IMR-90 (cell line): Measurements from ENCODE around the gene IL23R. TPM values are rescaled to one million over a fixed set of nuclear protein-coding genes. Genes with fewer than 3 reads are reported as not detected.
A peak's percentile ranks its signal among the peaks of the same experiment; 100 is the strongest.

Source experiments
- ATAC-seq: fragments of 200-7000 bp; cut with Tn5 transposase; 2 replicates; pipeline ENCODE4 v1.9.1; 2020; ENCODE audit warnings: low read depth, mild to moderate bottlenecking, moderate library complexity
- BruUV-seq: library from RNA; stranded (reverse); fragments of 400-500 nt; replicated peaks from 2 replicates; lab custom pipeline; 2021; lab: Mats Ljungman, UMichigan
- CTCF ChIA-PET: fragments of 300-600 bp; formaldehyde crosslinking; extraction: SDS; loops from one replicate; lab custom pipeline; 2021; ENCODE audit warnings: antibody characterized with exemption; lab: Yijun Ruan, JAX
- POLR2A ChIA-PET: fragments of 300-600 bp; sonication (Branson Sonifier 250); formaldehyde crosslinking; loops from one replicate; lab custom pipeline; 2022; ENCODE audit warnings: antibody characterized with exemption; ENCODE audit not compliant: unreplicated experiment; lab: Charles Lee
- DNase-seq: peaks from one replicate; pipeline ENCODE4 v3.0.0; 2013
- H2AFZ ChIP-seq: replicated peaks from 2 replicates; pipeline ENCODE3; 2013; ENCODE audit warnings: low read length, mild to moderate bottlenecking; ENCODE audit not compliant: poor library complexity
- H2AK5ac ChIP-seq: 2 replicates; pipeline ENCODE4 v1.6.1; 2013; ENCODE audit warnings: low read depth, low read length, inconsistent platforms
- H2AK9ac ChIP-seq: replicated peaks from 2 replicates; pipeline ENCODE3; 2013; ENCODE audit warnings: mild to moderate bottlenecking, low read depth, low read length, moderate library complexity; ENCODE audit not compliant: poor library complexity
- H2BK120ac ChIP-seq: 2 replicates; pipeline ENCODE4 v1.6.1; 2013; ENCODE audit warnings: low read depth, low read length, inconsistent platforms
- H2BK15ac ChIP-seq: 3 replicates; pipeline ENCODE4 v1.6.1; 2013; ENCODE audit warnings: low read depth, low read length, inconsistent platforms
- H2BK20ac ChIP-seq: 2 replicates; pipeline ENCODE4 v1.6.1; 2013; ENCODE audit warnings: low read depth, mild to moderate bottlenecking, inconsistent platforms, low read length, moderate library complexity
- H2BK5ac ChIP-seq: 2 replicates; pipeline ENCODE4 v1.6.1; 2013; ENCODE audit warnings: mild to moderate bottlenecking, low read depth, low read length, inconsistent platforms; ENCODE audit not compliant: poor library complexity, severe bottlenecking
- H3K14ac ChIP-seq: replicated peaks from 2 replicates; pipeline ENCODE4 v1.6.1; 2013; ENCODE audit warnings: low read depth, low read length, inconsistent platforms
- H3K18ac ChIP-seq: 2 replicates; pipeline ENCODE4 v1.6.1; 2013; ENCODE audit warnings: low read depth, low read length, control low read depth
- H3K23ac ChIP-seq: 2 replicates; pipeline ENCODE4 v1.6.1; 2013; ENCODE audit warnings: low read depth, low read length, inconsistent platforms
- H3K27ac ChIP-seq: 2 replicates; pipeline ENCODE4 v1.5.1; 2013; ENCODE audit warnings: mild to moderate bottlenecking, control low read depth, low read length; ENCODE audit not compliant: insufficient read depth
- H3K27me3 ChIP-seq: 2 replicates; pipeline ENCODE4 v1.6.1; 2013; ENCODE audit warnings: low read length; ENCODE audit not compliant: control insufficient read depth, insufficient read depth
- H3K36me3 ChIP-seq: 2 replicates; pipeline ENCODE4 v1.6.1; 2013; ENCODE audit warnings: low read length, mixed read lengths; ENCODE audit not compliant: control insufficient read depth, insufficient read depth
- H3K4ac ChIP-seq: 2 replicates; pipeline ENCODE4 v1.6.1; 2013; ENCODE audit warnings: low read depth, low read length, inconsistent platforms
- H3K4me1 ChIP-seq: 2 replicates; pipeline ENCODE4 v1.6.1; 2013; ENCODE audit warnings: low read length, mixed read lengths; ENCODE audit not compliant: control insufficient read depth, insufficient read depth
- H3K4me2 ChIP-seq: 2 replicates; pipeline ENCODE4 v1.6.1; 2013; ENCODE audit warnings: low read depth, mild to moderate bottlenecking, control low read depth, low read length, moderate library complexity
- H3K4me3 ChIP-seq: 2 replicates; pipeline ENCODE4 v1.5.1; 2013; ENCODE audit warnings: low read depth, mild to moderate bottlenecking, control low read depth, low read length, moderate library complexity; ENCODE audit not compliant: insufficient read depth
- H3K56ac ChIP-seq: 2 replicates; pipeline ENCODE4 v1.6.1; 2013; ENCODE audit warnings: low read length, inconsistent platforms; ENCODE audit not compliant: insufficient read depth; ENCODE audit errors: extremely low read depth
- H3K79me1 ChIP-seq, 2 experiments: 2 replicates each; pipeline ENCODE4 v1.6.1; 2013; ENCODE audit warnings: low read length in 2 of 2, inconsistent platforms in 1 of 2, low read depth in 1 of 2
- H3K9ac ChIP-seq: 2 replicates; pipeline ENCODE4 v1.6.1; 2013; ENCODE audit warnings: low read depth, low read length, control low read depth
- H3K9me1 ChIP-seq: 2 replicates; pipeline ENCODE4 v1.6.1; 2013; ENCODE audit warnings: low read length, inconsistent platforms; ENCODE audit not compliant: insufficient read depth
- H3K9me3 ChIP-seq: 2 replicates; pipeline ENCODE4 v1.6.1; 2013; ENCODE audit warnings: low read length; ENCODE audit not compliant: control insufficient read depth, insufficient read depth
- H4K20me1 ChIP-seq: 2 replicates; pipeline ENCODE4 v1.6.1; 2013; ENCODE audit warnings: low read length, inconsistent platforms; ENCODE audit not compliant: insufficient read depth
- H4K5ac ChIP-seq: 2 replicates; pipeline ENCODE4 v1.6.1; 2013; ENCODE audit warnings: mild to moderate bottlenecking, low read depth, low read length, control low read depth
- H4K8ac ChIP-seq, 2 experiments: 2 replicates each; pipeline ENCODE4 v1.6.1; 2013; ENCODE audit warnings: low read depth in 2 of 2, low read length in 2 of 2, control low read depth in 1 of 2, inconsistent platforms in 1 of 2
- H4K91ac ChIP-seq: 2 replicates; pipeline ENCODE4 v1.6.1; 2013; ENCODE audit warnings: low read depth, low read length, inconsistent platforms; ENCODE audit not compliant: insufficient read depth
- CTCF ChIP-seq: conservative IDR thresholded peaks from 2 replicates; pipeline ENCODE4 v1.5.1; 2012; ENCODE audit warnings: mild to moderate bottlenecking, low read depth, low read length, improper control_type of control experiment
- MAFK ChIP-seq: IDR thresholded peaks from 2 replicates; pipeline ENCODE4 v1.6.1; 2012; ENCODE audit warnings: low read depth, low read length, improper control_type of control experiment
- WGBS, 2 experiments: methylation state at CpG; one replicate each; pipeline versions ENCODE4 v1.1.5 to v1.1.7; 2013; ENCODE audit warnings: missing lambda C conversion rate in 2 of 2; ENCODE audit not compliant: insufficient read length in 1 of 2; ENCODE audit errors: extremely low coverage in 2 of 2; 5-methylcytosine and 5-hydroxymethylcytosine counted together
- dilution Hi-C: fragments of 300-500 bp; cut with HindIII; formaldehyde crosslinking; loops from one replicate; pipeline ENCODE4 v1.14.3; 2018; ENCODE audit warnings: low sequenced_read_pairs; ENCODE audit not compliant: unreplicated experiment
- in situ Hi-C: fragments of 300-500 bp; cut with MboI; formaldehyde crosslinking; loops from 3 replicates; pipeline ENCODE4 v1.14.3; 2019; ENCODE audit warnings: low sequenced_read_pairs, inconsistent platforms, mixed read lengths
- intact Hi-C: fragments of 100-400 bp; cut with micrococcal nuclease; formaldehyde crosslinking; loops from 2 replicates; pipeline ENCODE4 v1.10.0; 2022
- polyA plus RNA-seq, 3 experiments: library from polyadenylated mRNA; depleted of rRNA; stranded (reverse); fragments of >200 nt; gene quantifications; 2 replicates each; pipeline ENCODE4 v1.2.3, GENCODE V29; 2012; ENCODE audit warnings: low replicate concordance in 1 of 3
- total RNA-seq: library from RNA; depleted of rRNA; stranded (reverse); fragments of >200 nt; gene quantifications from 2 replicates; pipeline ENCODE4 v1.2.3, GENCODE V29; 2012

The IL23R gene
- total and polyA plus RNA-seq, 2 of the 4 experiments (the other 2 are of a cell fraction) = not detected

GRCh38 chr1:67120855-67121619 is 45.2 kb upstream of the IL23R start:
- WGBS, 2 experiments = no CpG with 5 or more reads among the region's 4 CpGs
- intact Hi-C loops = no loop called here
- H4K20me1 ChIP-seq = no peaks in the 10 kb centered on the region
- POLR2A ChIA-PET = no interaction called here
- no peak overlapping the region for H3K4me3 ChIP-seq
- no TSS peak for BruUV-seq
- H3K27me3 ChIP-seq = no peaks in the 10 kb centered on the region
- no peaks in the 10 kb centered on the region for H3K9me1 ChIP-seq
- no peaks in the 10 kb centered on the region for H3K4me1 ChIP-seq
- H2BK20ac ChIP-seq = no peak overlapping the region
- H2AFZ ChIP-seq = no peak overlapping the region
- no peak overlapping the region for H3K18ac ChIP-seq
- H2BK5ac ChIP-seq = no peak overlapping the region
- CTCF ChIA-PET = no interaction called here
- H3K79me1 ChIP-seq = no peaks in the 10 kb centered on the region
- H2BK15ac ChIP-seq = no peak overlapping the region
- no peak overlapping the region for H2BK120ac ChIP-seq
- 0 out of 2 replicates have a peak, but pooled peaks have one; percentile 12 for TF ChIP-seq MAFK
- no peak for TF ChIP-seq CTCF
- H3K56ac ChIP-seq = no peak overlapping the region
- H3K9ac ChIP-seq = no peak overlapping the region
- DNase-seq = no peak
- H4K8ac ChIP-seq = no peak overlapping the region
- H3K14ac ChIP-seq = no peak overlapping the region
- H4K5ac ChIP-seq = no peak overlapping the region
- H3K27ac ChIP-seq = no peak overlapping the region
- no peak overlapping the region for H2AK9ac ChIP-seq
- H3K36me3 ChIP-seq = no peaks in the 10 kb centered on the region
- no peak overlapping the region for H3K23ac ChIP-seq
- H3K4me2 ChIP-seq = no peak overlapping the region
- ATAC-seq = no peak
- H3K4ac ChIP-seq = no peak overlapping the region
- H4K91ac ChIP-seq = no peak overlapping the region
- dilution Hi-C loops = no loop called here
- no peaks in the 10 kb centered on the region for H3K9me3 ChIP-seq
- H2AK5ac ChIP-seq = no peak overlapping the region
- in situ Hi-C loops = no loop called here
